HG02970 (cell line): ENCODE data around the gene SLC24A1.

ENCODE experiments used
- ATAC-seq: cut with Tn5 transposase; IDR thresholded peaks from one replicate; pipeline ENCODE4 v1.9.1; 2021; ENCODE audit warnings: mild to moderate bottlenecking, moderate library complexity, moderate number of reproducible peaks; ENCODE audit not compliant: unreplicated experiment, low FRiP score

The SLC24A1 gene

DNA sequence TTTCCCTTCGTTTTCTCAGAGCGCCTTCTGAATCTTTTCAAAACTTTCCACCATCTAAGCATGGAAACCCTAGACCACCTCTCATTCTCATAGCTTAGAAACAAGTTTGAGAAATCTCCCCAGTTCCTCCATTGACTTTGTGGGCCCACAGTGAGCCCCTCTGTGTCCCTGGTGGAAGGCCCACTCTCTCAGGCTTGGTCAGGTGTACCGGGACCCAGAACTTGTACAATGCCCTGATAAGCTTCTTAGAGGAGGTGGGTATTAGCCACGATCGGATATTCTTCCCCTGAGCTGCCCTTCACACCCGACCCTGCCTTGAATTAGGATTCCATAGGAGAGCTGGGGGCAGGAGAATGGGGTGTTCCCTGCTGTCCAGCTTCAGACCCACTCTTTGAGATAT is at the start of gene SLC24A1:
Gene SLC24A1, plus strand, starts transcription at position 301 of the 400 bp plus-strand sequence. CDS start 2,143 bp downstream, outside the sequence.
- no peak for ATAC-seq

DNA sequence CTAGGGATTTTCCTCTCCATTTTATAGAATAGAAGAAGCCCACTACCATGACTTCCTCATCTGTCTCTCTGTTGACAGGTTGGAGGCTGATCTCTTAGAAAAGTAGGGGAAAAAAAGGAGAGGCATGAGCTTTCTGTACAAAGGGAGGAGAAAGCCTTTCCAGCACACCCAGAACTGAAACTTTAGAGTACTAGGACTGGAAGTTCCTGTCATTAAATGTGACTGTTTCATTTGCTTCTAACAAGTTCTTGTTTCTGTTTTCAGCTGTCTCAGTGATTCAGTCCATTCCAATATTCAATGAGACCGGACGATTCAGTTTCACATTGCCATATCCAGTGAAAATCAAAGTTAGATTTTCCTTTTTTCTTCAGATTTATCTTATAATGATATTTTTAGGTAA is 49.8 kb upstream of the SLC24A1 start:
- ATAC-seq = no peak

DNA sequence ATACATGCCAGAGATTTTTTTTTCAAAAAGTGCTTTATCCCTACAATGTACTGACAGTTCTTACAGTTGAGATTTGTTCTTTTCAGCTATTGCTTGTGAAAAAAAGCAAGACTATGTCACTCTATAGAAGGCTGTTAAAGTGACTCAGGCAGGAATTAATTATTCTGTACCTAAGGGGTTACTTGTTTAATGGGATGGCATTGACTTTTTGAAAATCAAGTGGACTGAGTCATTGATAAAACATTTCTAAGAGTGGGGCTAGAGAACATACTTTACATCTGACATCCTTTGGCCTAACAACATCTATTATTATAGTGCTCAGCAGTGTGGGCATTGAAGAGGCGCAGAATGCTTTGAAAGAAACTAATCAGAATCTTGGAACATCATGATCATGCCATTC is 45.1 kb upstream of the SLC24A1 start:
- ATAC-seq = no peak

DNA sequence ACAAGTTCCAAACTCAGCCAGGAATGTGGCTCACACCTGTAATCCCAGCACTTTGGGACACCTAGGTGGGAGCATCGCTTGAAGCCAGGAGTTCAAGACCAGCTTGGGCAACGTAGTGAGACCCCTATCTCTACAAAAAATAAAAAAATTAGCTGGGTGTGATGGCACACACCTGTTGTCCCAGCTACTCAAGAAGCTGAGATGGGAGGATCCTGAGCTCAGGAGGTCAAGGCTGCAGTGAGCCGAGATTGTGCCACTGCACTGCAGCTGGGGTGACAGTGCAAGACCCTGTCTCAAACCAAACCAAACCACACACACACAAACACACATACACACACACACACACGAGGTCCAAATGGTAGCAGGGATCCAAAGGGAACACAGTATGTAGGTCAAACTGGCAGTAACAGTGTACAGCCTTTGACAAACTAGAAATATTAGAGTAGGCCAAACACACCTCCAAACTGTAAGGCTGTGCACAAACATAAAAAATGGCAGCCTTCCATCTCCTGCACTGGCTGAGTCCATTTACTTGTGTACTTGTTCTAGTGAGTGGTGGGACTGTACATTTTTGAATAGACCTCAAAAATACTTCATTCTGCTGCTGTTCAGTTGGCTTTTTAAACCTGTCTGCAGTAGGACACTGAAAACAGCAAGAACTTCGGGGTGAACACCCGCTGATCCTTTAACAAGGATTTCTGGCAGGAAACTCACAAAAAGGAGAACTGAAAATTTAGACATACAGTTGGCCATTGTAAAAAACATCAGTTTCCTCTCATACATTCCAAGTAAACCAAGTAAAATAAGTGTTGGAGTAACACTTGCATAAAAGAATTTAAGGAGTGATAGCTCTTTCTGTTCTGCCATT is 44.4 kb upstream of the SLC24A1 start:
- no peak for ATAC-seq

DNA sequence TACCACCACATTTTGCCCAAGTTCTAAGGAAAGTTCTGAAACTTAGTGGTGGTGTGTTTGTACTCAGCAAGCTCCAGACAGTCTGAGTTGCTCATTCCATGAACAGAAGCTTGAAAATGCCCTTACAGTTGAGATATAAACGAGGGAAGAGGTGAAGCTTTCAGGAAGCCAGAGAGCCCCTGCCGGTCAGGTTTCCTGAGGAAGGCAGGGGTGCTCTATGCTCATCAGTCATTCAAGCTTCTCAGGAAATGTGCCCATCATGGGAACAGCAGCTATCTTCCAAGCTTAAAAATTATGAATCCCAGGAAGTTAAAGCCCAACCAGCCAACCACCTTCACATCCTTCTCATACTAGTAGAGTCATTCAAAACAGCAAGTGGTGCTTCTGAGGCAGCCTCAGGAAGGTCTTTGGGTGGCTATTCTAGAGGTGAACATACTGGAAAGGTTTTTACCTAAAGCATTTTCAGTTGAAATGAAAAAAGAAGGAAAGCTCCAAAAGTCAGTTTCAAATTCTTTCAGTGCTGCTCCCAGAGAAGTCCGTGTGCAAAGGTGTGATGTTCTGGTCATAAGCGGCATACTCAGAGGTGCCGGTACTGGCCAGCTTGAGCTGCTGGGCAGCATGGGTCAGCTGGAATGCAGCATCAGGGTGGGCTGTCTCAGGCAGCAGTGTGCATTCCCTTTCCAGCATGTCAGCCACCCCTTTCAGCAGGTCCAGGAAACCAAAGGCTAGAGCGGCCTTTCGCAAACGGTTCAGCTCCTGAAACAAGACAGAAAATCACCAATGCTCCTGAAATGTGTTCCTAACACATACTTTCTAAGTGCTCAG is 42.6 kb upstream of the SLC24A1 start:
- ATAC-seq = no peak

DNA sequence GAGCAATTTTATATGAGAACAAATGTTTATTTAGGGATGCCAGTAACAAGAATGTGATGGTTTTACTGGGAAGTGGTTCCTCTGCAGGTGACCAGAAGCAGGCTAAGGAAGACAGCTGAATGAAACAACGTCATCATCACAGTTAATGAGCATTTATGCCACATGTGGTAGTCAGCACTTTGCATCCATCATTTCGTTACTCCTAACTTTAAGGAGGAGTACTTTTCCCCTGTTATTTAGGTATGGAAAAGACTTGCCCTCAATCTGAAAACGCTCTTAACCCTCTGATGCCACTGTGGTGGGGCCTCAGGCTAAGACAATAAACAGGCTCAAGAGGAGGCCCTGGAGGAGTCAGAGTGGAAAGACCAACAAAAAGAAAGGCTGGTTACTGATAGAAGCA is 42.0 kb upstream of the SLC24A1 start:
- ATAC-seq = no peak

DNA sequence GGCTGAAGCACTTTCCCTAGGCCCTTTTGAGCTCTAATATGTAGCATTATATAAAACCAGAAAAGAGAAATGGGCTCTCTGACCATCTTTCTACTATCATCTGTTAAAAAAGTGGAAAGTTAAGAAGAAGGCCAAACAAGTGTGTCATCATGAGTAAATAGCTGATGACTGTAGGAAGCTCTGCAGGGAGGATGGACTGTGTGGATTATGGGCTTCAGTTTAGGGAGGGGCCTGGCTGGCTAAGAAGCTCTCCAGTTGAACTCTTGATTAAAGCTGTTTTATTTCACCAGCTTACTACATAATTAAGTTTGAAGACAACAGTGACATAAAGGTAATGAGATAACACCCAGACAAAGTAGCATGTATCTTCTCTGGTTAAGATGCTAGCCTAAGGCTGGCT is 41.5 kb upstream of the SLC24A1 start:
- ATAC-seq = no peak

DNA sequence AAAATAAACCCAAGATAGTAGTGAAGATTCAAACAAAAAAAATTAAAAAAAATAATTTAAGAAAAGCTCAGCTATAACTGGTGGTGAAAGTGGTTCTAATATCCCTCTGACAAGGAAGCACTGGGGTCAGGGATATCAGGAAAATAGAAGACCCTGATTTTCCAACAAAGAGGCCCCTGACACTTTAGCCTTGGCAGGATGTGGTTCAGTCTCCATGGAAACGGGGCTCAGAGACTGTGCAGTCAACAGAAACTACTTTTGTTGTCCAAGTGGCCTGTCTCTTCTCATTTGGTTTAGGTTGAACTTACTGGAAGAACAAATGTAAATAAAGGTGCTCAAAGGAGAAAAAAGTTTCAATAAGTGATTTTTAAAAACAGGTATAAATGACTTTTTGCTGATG is 38.0 kb upstream of the SLC24A1 start:
- ATAC-seq = no peak

DNA sequence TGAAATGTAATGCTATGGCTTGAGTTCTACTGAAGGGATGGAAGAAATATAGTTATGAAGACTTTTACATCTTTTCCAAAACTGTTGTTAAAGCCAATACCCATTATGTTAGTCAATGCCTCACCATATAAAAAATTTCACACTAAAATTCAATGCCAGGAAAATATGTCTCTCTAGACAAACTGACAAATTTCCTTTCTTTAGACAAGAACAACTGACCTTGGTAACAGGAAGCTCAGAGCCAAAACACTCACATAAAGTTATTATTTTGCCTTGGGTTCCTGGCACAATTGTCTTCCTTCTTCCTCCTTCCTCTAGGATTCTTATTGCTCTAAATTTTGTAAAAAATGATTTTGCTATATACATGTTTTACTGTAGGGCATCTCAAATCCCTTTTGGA is 37.5 kb upstream of the SLC24A1 start:
- ATAC-seq = no peak

DNA sequence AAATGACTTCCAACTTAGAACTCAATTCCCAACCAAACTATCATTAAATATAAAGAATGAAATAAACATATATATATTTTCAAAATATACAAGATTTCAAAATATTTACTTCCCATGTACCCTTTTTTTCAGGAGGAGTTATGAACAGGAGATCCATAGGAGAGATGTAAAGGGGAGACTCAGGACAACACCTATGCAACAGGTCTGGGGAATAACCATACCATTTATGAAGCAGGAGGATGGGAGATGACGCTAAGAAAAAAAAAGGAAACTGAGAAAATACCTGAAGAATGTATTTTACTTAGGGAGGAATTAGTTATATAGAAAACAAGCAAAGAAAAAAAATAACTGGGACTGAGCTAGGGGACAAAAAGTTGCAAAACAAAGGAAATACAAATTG is 34.6 kb upstream of the SLC24A1 start:
- ATAC-seq = no peak

DNA sequence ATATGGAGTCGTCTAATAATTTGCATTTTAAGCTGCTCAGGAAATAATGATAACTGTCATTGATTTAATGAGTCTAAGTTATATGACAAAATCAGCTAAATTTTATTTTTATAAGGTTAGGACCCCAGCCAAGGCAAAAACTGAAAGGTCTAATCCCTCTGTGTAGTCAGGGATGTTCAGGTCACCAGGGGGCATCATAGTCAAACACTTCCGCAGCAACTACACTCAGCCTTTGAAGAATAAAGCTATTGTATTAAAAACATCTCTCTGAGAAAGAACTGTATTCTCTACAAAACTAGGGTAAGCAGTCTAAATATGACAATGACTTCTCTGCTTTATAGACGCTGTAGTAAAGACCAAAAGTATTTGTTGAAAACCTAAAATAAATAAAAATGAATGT is 25.8 kb upstream of the SLC24A1 start:
- no peak for ATAC-seq

DNA sequence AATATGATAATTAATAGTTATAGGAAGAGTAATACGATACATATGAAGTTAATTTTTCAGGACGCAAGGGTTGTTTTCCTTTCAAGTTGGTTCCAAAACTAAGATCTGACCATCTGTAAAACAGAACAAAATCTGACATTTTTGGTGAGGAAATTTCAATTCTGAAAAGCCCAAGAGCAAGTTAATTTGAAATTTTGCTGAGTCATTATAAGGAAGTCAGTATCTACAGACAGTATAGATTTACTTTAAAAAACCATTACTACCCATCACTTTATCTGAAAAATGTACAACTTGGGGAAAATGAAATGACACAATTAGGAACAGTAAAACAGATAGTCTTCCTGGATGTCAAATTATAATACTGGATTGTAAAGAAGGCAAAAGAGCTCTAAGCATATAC is 23.3 kb upstream of the SLC24A1 start:
- ATAC-seq = no peak

DNA sequence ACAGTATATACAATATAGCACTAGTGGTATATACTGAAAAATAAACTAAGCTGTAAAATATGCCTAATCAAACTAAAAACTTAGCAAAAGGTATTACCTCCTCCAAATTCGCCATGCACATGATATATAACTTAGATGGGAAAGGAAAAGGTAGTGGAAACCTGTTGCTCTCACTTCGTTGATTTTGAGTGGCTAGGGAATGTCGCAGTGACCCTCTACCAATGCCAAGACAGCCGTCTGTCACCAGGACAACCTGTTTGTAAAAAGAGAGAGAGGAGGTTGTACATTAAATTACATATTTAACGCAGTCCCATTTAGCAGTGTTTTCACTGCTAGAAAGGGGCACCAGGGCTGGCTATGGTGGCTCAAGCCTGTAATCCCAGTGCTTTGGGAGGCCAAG is 22.1 kb upstream of the SLC24A1 start:
- ATAC-seq = no peak

DNA sequence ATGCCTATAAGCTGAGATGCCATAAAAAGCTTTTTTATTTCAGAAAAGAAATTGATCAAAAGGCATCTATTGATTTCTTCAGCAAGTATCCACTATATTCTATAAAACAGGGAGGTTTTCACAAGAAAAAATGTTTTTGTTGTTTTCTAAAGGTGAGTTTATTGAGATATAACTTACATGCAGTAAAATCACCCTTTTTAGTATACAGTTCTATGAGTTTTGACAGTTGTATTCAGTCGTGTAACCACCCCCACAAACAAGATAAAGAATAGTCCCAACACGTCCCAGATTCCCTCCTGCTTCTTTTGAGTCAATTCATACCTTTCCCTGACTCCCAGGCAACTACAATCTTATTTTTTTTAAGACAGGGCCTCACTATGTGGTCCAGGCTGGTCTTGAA is 18.6 kb upstream of the SLC24A1 start:
- ATAC-seq = no peak

DNA sequence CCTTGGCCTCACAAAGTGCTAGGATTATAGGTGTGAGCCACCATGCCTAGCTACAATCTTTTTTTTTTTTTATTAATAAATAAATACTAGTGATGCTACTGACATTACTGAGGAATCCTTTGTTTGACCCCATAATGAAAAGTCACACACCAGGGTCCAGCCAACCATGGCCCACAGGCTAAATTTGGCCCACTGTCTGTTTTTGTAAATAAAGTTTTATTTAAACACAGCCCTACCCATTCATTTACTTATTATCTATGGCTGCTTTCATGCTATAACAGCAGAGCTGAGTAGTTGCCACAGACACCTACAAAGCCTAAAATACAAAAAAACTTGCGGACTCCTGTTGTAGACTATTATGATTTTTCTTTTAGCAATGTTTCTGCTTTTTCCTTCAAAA is 18.2 kb upstream of the SLC24A1 start:
- no peak for ATAC-seq

DNA sequence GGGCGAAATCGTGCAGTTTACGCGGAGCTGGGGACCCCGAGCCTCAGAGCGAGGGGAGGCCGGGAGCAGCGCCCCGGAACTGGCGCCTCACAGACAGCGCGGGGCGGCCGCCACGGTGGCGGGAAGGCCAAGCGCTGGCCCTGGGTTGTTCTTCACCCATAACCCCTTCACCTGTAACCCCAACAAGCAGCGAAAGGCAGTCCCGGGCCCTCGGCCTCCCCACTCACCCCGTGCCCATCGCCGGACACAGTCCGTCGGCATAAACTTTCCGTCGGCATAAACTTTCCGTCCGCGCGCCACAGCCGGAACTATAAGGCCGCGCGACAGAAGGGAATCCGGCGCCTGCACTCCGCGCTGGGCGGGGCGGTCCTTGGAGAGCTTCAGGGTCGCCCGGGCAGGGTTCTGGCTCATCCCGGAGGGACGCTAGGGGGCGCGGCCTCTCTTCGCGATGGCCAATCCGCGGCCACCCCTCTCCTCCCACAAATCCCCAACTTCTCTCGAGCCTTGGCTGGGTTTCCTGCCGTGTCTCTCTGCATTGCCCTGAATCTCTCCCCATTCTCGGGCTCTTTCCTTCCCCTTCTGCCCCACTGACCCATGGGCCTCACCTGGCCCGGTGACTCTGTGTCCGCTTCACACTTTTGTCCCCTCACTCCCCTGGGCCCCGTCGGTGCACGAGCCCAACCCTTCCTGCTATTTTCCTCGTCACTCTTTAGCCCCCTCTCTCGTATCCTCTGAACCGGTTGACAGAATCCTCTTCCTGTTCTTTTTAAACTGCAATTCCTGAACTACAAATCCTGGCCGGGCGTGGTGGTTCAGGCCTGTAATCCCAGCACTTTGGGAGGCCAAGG is 10.6 kb upstream of the SLC24A1 start, which contains the start of gene INTS14:
Gene INTS14, minus strand, starts transcription at position 261 of the 848 bp plus-strand sequence. CDS start 3,751 bp downstream, outside the sequence.
- ATAC-seq = peak; percentile 97

DNA sequence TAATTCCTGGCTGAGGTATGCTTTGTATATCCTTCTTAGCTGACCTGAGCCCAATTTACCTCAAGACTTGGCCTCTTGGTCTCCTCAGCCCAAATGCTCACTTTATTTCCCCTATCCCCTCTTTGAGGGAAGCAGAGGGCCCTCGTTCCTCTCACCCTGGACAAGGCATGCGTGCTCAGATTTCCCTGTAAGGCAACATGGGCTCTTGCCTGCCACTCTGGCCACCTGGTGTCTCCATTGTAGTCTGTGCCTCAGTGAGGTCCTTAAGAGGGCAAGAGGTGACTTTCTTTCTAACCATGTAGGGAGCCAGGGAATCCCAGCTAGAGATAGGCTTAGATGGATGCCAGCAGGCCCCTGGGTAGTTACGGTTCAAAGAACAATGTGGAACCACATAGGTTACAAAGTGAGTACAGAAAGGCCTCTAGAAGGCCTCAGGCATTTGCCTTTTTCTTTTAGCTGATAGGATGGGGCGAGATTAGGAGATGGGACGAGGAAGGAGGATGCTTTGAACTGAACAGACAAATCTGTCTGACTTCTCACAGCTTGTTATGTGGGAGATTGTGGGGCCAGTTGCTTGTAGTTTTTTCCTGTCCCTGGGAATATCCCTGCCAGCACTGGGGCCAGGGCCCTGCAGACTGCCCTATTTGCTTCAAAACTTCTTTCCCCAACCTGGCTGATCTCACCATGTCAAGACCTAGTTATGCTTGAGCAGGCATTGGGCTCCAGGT is 9.7 kb upstream of the SLC24A1 start:
- no peak for ATAC-seq

DNA sequence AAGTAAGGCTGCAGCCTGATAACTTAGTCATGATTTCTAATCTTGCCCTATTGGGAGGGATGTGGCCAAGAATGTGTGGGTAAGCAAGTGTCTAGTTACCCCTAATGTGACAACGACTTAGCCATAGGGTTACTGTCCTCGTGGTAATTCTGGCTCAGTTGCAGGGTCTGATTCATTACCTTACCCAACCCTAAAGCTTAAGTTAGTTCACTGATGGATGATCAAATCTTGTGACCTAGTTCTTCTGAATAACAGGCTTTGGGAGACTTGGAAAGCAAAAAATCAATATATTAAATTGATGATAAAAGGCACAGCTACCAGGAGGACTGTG is 9.2 kb upstream of the SLC24A1 start:
- no peak for ATAC-seq

DNA sequence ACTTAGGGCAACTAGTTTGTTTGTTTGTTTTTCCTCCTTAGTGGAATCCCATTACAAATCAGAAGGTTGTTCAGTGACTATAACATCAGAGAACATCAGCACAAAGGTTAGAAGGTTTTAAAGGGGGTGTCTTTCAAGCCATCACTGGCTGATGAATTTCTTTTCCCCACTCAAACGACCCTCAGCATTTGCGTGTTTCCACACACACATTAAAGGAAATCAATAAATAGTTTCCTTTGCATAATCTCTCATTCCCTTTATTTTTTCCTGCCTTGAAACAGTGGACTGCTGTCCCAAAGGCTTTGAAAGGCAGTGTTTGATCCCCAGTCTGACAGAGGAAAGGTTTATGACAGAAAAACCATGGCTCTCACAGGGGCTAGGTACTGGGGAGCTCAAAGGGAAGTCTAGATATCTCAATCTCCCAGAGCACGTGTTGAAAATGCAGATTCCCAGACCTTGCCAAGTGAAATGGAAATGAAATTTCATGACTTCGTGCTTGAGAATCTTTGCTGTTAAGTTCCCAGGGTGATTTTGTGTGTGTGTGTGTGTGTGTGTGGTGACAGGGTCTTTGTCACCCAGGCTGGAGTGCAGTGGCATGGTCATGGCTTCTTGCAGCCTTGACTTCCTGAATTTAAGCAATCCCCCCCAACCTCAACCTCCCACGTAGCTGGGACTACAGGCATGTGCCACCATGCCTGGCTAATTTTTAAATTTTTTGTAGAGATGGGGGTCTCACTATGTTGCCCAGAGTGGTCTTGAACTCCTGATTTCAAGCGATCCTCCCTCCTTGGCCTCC is 8.6 kb upstream of the SLC24A1 start:
- no peak for ATAC-seq
